Occipital lobe (tissue), 2 donors: Measurements from ENCODE around the gene TAAR1. TPM values are rescaled to one million over a fixed set of nuclear protein-coding genes. Genes with fewer than 3 reads are reported as not detected.
"Not testable (repeated sequence)": the region's sequence is repeated elsewhere in the genome, so short reads cannot be mapped to it uniquely, and the experiment has no call there.

ENCODE experiments used
- DNase-seq: peaks from one replicate; lab custom pipeline; 2025; lab: John Stamatoyannopoulos, UW
- total RNA-seq: library from RNA; depleted of rRNA; stranded (reverse); fragments of >200 nt; gene quantifications from one replicate; pipeline ENCODE4 v1.2.3, GENCODE V29; 2014

TAAR1 gene
- total RNA-seq, 1 donor from 2014 or later = not detected

GRCh38 chr6:132661906-132662305 is 2.9 kb upstream of the TAAR1 start:
- DNase-seq = no peak

- DNase-seq = no peak
These were observed 7.9 kb downstream of the TAAR1 start for GRCh38 chr6:132651062-132651461.

GRCh38 chr6:132650429-132650828 is 8.6 kb downstream of the TAAR1 start:
- DNase-seq = no peak

GRCh38 chr6:132648828-132649227 is 10.2 kb downstream of the TAAR1 start:
- DNase-seq = no peak

GRCh38 chr6:132648356-132648755 is 10.6 kb downstream of the TAAR1 start:
- DNase-seq = no peak

GRCh38 chr6:132643547-132643946 is 15.4 kb downstream of the TAAR1 start:
- DNase-seq = no peak

- not testable (repeated sequence) for DNase-seq
These were observed 21.8 kb downstream of the TAAR1 start for GRCh38 chr6:132637135-132637534.

- not testable (repeated sequence) for DNase-seq
These were observed 23.1 kb downstream of the TAAR1 start for GRCh38 chr6:132635906-132636305.

- DNase-seq = not testable (repeated sequence)
These were observed 23.7 kb downstream of the TAAR1 start for GRCh38 chr6:132635288-132635687.

GRCh38 chr6:132634796-132635195 is 24.2 kb downstream of the TAAR1 start:
- DNase-seq = no peak

GRCh38 chr6:132633362-132633761 is 25.6 kb downstream of the TAAR1 start:
- DNase-seq = no peak

- DNase-seq = no peak
These were observed 34.8 kb downstream of the TAAR1 start, which contains the start of gene TAAR2 for GRCh38 chr6:132624175-132624574. TSS of gene TAAR2 (minus strand) at chr6:132624275. CDS start at chr6:132624275, 0 bp downstream.

GRCh38 chr6:132623106-132623845 is 35.7 kb downstream of the TAAR1 start:
- DNase-seq = no peak

- DNase-seq = no peak
These were observed 42.3 kb downstream of the TAAR1 start for GRCh38 chr6:132616677-132617076.

GRCh38 chr6:132614554-132614953 is 44.4 kb downstream of the TAAR1 start:
- DNase-seq = no peak

GRCh38 chr6:132612449-132613108 is 46.4 kb downstream of the TAAR1 start:
- DNase-seq = no peak

GRCh38 chr6:132611616-132612015 is 47.4 kb downstream of the TAAR1 start:
- DNase-seq = no peak

- no peak for DNase-seq
These were observed 51.3 kb downstream of the TAAR1 start for GRCh38 chr6:132607544-132608233.

- no peak for DNase-seq
These were observed 54.3 kb downstream of the TAAR1 start for GRCh38 chr6:132604635-132605152.

GRCh38 chr6:132600900-132601299 is 58.1 kb downstream of the TAAR1 start:
- DNase-seq = not testable (repeated sequence)

- no peak for DNase-seq
These were observed 60.5 kb downstream of the TAAR1 start for GRCh38 chr6:132598473-132598872.

- DNase-seq = no peak
These were observed 62.8 kb downstream of the TAAR1 start for GRCh38 chr6:132596201-132596600.
